H1 (cell line): ENCODE data around the gene BPGM. TPM values are rescaled to one million over a fixed set of nuclear protein-coding genes. Genes with fewer than 3 reads are reported as not detected.

Source experiments
- CTCF ChIA-PET: fragments of 300-600 bp; sonication (Branson Sonifier 250); formaldehyde crosslinking; loops from one replicate; lab custom pipeline; 2021; ENCODE audit not compliant: partially characterized antibody; lab: Charles Lee
- POLR2A ChIA-PET: fragments of 300-600 bp; sonication (Branson Sonifier 250); formaldehyde crosslinking; loops from one replicate; lab custom pipeline; 2021; ENCODE audit warnings: inconsistent platforms; ENCODE audit not compliant: partially characterized antibody; lab: Charles Lee
- DNase-seq, 2 experiments: peaks; one replicate each; pipeline versions ENCODE4 v3.0.0 to v3.0.0-alpha.2; 2010 to 2022; ENCODE audit warnings: low spot score in 2 of 2, low read depth in 1 of 2, mixed read lengths in 1 of 2
- FAIRE-seq: peaks from 2 replicates; lab custom pipeline; 2011; peaks lifted over from hg19 to GRCh38; lab: Jason Lieb, UNC
- H2AFZ ChIP-seq: 2 replicates; pipeline ENCODE4 v1.8.1; 2012; ENCODE audit warnings: low read length, inconsistent platforms
- H2AK5ac ChIP-seq: 2 replicates; pipeline ENCODE4 v1.6.1; 2013; ENCODE audit warnings: low read depth, low read length
- H2BK120ac ChIP-seq: replicated peaks from 2 replicates; pipeline ENCODE3; 2013; ENCODE audit warnings: low read depth, low read length, inconsistent platforms
- H2BK12ac ChIP-seq: 2 replicates; pipeline ENCODE4 v1.6.1; 2013; ENCODE audit warnings: low read depth, low read length
- H2BK15ac ChIP-seq: 2 replicates; pipeline ENCODE4 v1.6.1; 2013; ENCODE audit warnings: low read length
- H2BK20ac ChIP-seq: 2 replicates; pipeline ENCODE4 v1.6.1; 2013; ENCODE audit warnings: low read length
- H2BK5ac ChIP-seq: 2 replicates; pipeline ENCODE4 v1.6.1; 2013; ENCODE audit warnings: low read depth, low read length
- H3K14ac ChIP-seq: 2 replicates; pipeline ENCODE4 v1.6.1; 2013; ENCODE audit warnings: inconsistent platforms; ENCODE audit not compliant: insufficient read length
- H3K18ac ChIP-seq: 2 replicates; pipeline ENCODE4 v1.6.1; 2013; ENCODE audit warnings: low read length; ENCODE audit errors: extremely low read depth
- H3K23ac ChIP-seq: 2 replicates; pipeline ENCODE4 v1.6.1; 2013; ENCODE audit warnings: inconsistent platforms; ENCODE audit not compliant: insufficient read length
- H3K23me2 ChIP-seq: 2 replicates; pipeline ENCODE4 v1.6.1; 2013; ENCODE audit warnings: low read depth, low read length
- H3K27ac ChIP-seq: 2 replicates; pipeline ENCODE4 v1.6.1; 2011; ENCODE audit warnings: low read depth, low read length, inconsistent platforms
- H3K27me3 ChIP-seq, 4 experiments: replicated peaks in 1 of 4; 1 replicate in 1 of 4; 2 replicates in 3 of 4; pipeline versions ENCODE4 v1.6.1 to v1.8.1; 2011 to 2013; ENCODE audit warnings: low read length in 3 of 4, mild to moderate bottlenecking in 3 of 4, inconsistent platforms in 2 of 4, mixed read lengths in 2 of 4, moderate library complexity in 1 of 4; ENCODE audit not compliant: control insufficient read depth in 3 of 4, insufficient read depth in 3 of 4; ENCODE audit errors: extremely low read depth in 1 of 4
- H3K36me3 ChIP-seq, 4 experiments: 2 replicates each; pipeline versions ENCODE4 v1.6.1 to v1.8.1; 2011 to 2013; ENCODE audit warnings: mild to moderate bottlenecking in 4 of 4, low read length in 3 of 4, moderate library complexity in 2 of 4, control low read depth in 1 of 4, inconsistent platforms in 1 of 4; ENCODE audit not compliant: insufficient read depth in 4 of 4, control insufficient read depth in 2 of 4
- H3K4ac ChIP-seq: replicated peaks from 2 replicates; pipeline ENCODE3; 2013; ENCODE audit warnings: low read length, low read depth, mixed read lengths, inconsistent platforms; ENCODE audit not compliant: insufficient read length
- H3K4me1 ChIP-seq, 4 experiments: replicated peaks in 1 of 4; 1 replicate in 1 of 4; 2 replicates in 3 of 4; pipeline versions ENCODE4 v1.6.1 to v1.8.1; 2011 to 2013; ENCODE audit warnings: low read length in 3 of 4, inconsistent platforms in 2 of 4, mixed read lengths in 1 of 4; ENCODE audit not compliant: insufficient read depth in 4 of 4, control insufficient read depth in 3 of 4
- H3K4me2 ChIP-seq, 2 experiments: 2 replicates each; pipeline versions ENCODE4 v1.6.1 to v1.8.1; 2011 to 2013; ENCODE audit warnings: low read depth in 2 of 2, low read length in 2 of 2, control low read depth in 1 of 2, inconsistent platforms in 1 of 2, mild to moderate bottlenecking in 1 of 2; ENCODE audit not compliant: insufficient read depth in 1 of 2
- H3K4me3 ChIP-seq, 4 experiments: fragments of 200-600, 300-600 bp in 1 of 4; sonication (generic), shearing (Covaris generic), sonication (Bioruptor Twin) in 1 of 4; 2 replicates each; pipeline versions ENCODE4 v1.5.1 to v1.8.1; 2011 to 2016; ENCODE audit warnings: low read length in 4 of 4, low read depth in 3 of 4, control low read depth in 2 of 4, inconsistent platforms in 2 of 4, mild to moderate bottlenecking in 2 of 4, mixed read lengths in 1 of 4, moderate library complexity in 1 of 4; ENCODE audit not compliant: insufficient read depth in 2 of 4; ENCODE audit errors: extremely low read depth in 1 of 4
- H3K56ac ChIP-seq: replicated peaks from 2 replicates; pipeline ENCODE3; 2013; ENCODE audit warnings: low read depth, mild to moderate bottlenecking, mixed read lengths, low read length, inconsistent platforms; ENCODE audit not compliant: insufficient read length
- H3K79me1 ChIP-seq: 2 replicates; pipeline ENCODE4 v1.6.1; 2013; ENCODE audit warnings: low read depth, low read length, control low read depth
- H3K79me2 ChIP-seq, 2 experiments: 2 replicates each; pipeline versions ENCODE4 v1.6.1 to v1.8.1; 2012 to 2013; ENCODE audit warnings: low read length in 2 of 2, mild to moderate bottlenecking in 2 of 2, inconsistent platforms in 1 of 2; ENCODE audit not compliant: insufficient read depth in 2 of 2, control insufficient read depth in 1 of 2
- H3K9ac ChIP-seq, 4 experiments: replicated peaks in 1 of 4; 1 replicate in 1 of 4; 2 replicates in 3 of 4; pipeline versions ENCODE4 v1.6.1 to v1.8.1; 2011 to 2013; ENCODE audit warnings: low read depth in 3 of 4, low read length in 3 of 4, control low read depth in 2 of 4, mild to moderate bottlenecking in 2 of 4, moderate library complexity in 2 of 4, inconsistent platforms in 1 of 4; ENCODE audit errors: extremely low read depth in 1 of 4
- H3K9me3 ChIP-seq, 2 experiments: 2 replicates each; pipeline versions ENCODE4 v1.6.1 to v1.8.1; 2012 to 2013; ENCODE audit warnings: mild to moderate bottlenecking in 2 of 2, moderate library complexity in 2 of 2, control low read depth in 1 of 2, inconsistent platforms in 1 of 2, low read depth in 1 of 2, low read length in 1 of 2, mixed read lengths in 1 of 2; ENCODE audit not compliant: insufficient read depth in 2 of 2
- H4K20me1 ChIP-seq, 2 experiments: replicated peaks in 1 of 2; 2 replicates each; pipeline versions ENCODE3 to v1.8.1; 2011 to 2013; ENCODE audit warnings: inconsistent platforms in 2 of 2, low read length in 2 of 2, mild to moderate bottlenecking in 1 of 2; ENCODE audit not compliant: insufficient read depth in 2 of 2, control insufficient read depth in 1 of 2
- H4K5ac ChIP-seq: 2 replicates; pipeline ENCODE4 v1.6.1; 2013; ENCODE audit warnings: low read length, low read depth, mixed read lengths, inconsistent platforms; ENCODE audit not compliant: insufficient read length
- H4K8ac ChIP-seq: 2 replicates; pipeline ENCODE4 v1.8.0; 2013; ENCODE audit warnings: mild to moderate bottlenecking, moderate library complexity, low read length, inconsistent platforms; ENCODE audit not compliant: insufficient read depth; ENCODE audit errors: extremely low read depth
- H4K91ac ChIP-seq: replicated peaks from 2 replicates; pipeline ENCODE3; 2013; ENCODE audit warnings: low read length, mixed read lengths, inconsistent platforms; ENCODE audit not compliant: insufficient read length
- BCL11A ChIP-seq, 2 experiments: IDR thresholded peaks; one replicate each; pipeline ENCODE4 v1.6.1; 2011; ENCODE audit warnings: low read depth in 2 of 2, low read length in 2 of 2, mild to moderate bottlenecking in 2 of 2
- EZH2 ChIP-seq: fragments of 200-600 bp; sonication (generic); IDR thresholded peaks from 2 replicates; pipeline ENCODE4 v1.7.1; 2012; ENCODE audit warnings: low read depth, mild to moderate bottlenecking, moderate library complexity, low read length, inconsistent platforms; ENCODE audit not compliant: severe bottlenecking
- HDAC2 ChIP-seq, 2 experiments: fragments of 300-600 bp in 1 of 2; sonication (generic) in 1 of 2; IDR thresholded peaks; 2 replicates each; pipeline ENCODE4 v1.6.1; 2011 to 2012; ENCODE audit warnings: low read depth in 2 of 2, low read length in 2 of 2, mild to moderate bottlenecking in 2 of 2, moderate library complexity in 2 of 2, borderline replicate concordance in 1 of 2, inconsistent platforms in 1 of 2
- POLR2A ChIP-seq, 2 experiments: IDR thresholded peaks; 1 replicate in 1 of 2; 2 replicates in 1 of 2; pipeline ENCODE4 v1.6.1; 2011; ENCODE audit warnings: low read depth in 2 of 2, low read length in 2 of 2, mild to moderate bottlenecking in 2 of 2; ENCODE audit errors: control extremely low read depth in 1 of 2
- RFX5 ChIP-seq: IDR thresholded peaks from 2 replicates; pipeline ENCODE4 v1.6.1; 2011; ENCODE audit warnings: low read depth, low read length, improper control_type of control experiment, borderline replicate concordance
- RNF2 ChIP-seq: fragments of 200-900, 300-1000 bp; sonication (generic); IDR thresholded peaks from 2 replicates; pipeline ENCODE4 v1.7.1; 2016; ENCODE audit warnings: borderline replicate concordance, low read depth, mild to moderate bottlenecking, antibody characterized with exemption, low read length; ENCODE audit not compliant: poor library complexity, severe bottlenecking; ENCODE audit errors: missing control alignments
- SAP30 ChIP-seq: fragments of 300-600 bp; sonication (generic); IDR thresholded peaks from 2 replicates; pipeline ENCODE4 v1.7.1; 2012; ENCODE audit warnings: low read length, moderate library complexity, mild to moderate bottlenecking, inconsistent platforms; ENCODE audit not compliant: insufficient read depth, insufficient replicate concordance
- SP2 ChIP-seq: IDR thresholded peaks from 2 replicates; pipeline ENCODE4 v1.6.1; 2012; ENCODE audit warnings: mild to moderate bottlenecking, low read length, inconsistent platforms
- SUZ12 ChIP-seq: fragments of 200-600 bp; sonication (generic); IDR thresholded peaks from 2 replicates; pipeline ENCODE4 v1.6.1; 2012; ENCODE audit warnings: mild to moderate bottlenecking, inconsistent platforms, low read length, moderate library complexity, mixed read lengths
- TCF12 ChIP-seq: IDR thresholded peaks from 2 replicates; pipeline ENCODE4 v1.6.1; 2011; ENCODE audit warnings: low read depth, mild to moderate bottlenecking, low read length
- WGBS, 2 experiments: shearing (Covaris generic) in 1 of 2; methylation state at CpG; one replicate each; pipeline versions ENCODE4 v1.1.6 to v1.1.7; 2013 to 2015; ENCODE audit warnings: low lambda C conversion rate in 2 of 2, mixed read lengths in 2 of 2, inconsistent platforms in 1 of 2, low coverage in 1 of 2, missing lambda C conversion rate in 1 of 2; ENCODE audit not compliant: insufficient replicate concordance in 2 of 2, insufficient coverage in 1 of 2, insufficient read length in 1 of 2; ENCODE audit errors: extremely low coverage in 1 of 2, missing lambda C conversion rate in 1 of 2; 5-methylcytosine and 5-hydroxymethylcytosine counted together
- polyA plus RNA-seq, 7 experiments: library from polyadenylated mRNA; depleted of rRNA in 3 of 7; stranded (reverse) in 5 of 7; unstranded in 2 of 7; fragments of >200 nt in 5 of 7; fragments of 200-250 nt in 2 of 7; gene quantifications; 1 replicate in 5 of 7; 2 replicates in 1 of 7; 4 replicates in 1 of 7; pipeline versions ENCODE4 v1.2.1 to v1.2.3, GENCODE V29; 2011 to 2013; ENCODE audit warnings: missing spikeins in 2 of 7, mixed read lengths in 2 of 7
- total RNA-seq: library from RNA; stranded (reverse); fragmentation: NEBNext Ultra II Directional; extraction: Animal tissue kit (Norgen Biotek cat#: 25700); gene quantifications from 2 replicates; pipeline ENCODE4 v1.2.1, GENCODE V29; 2021
- TF ChIP-seq, protein P1 (sequence below): IDR thresholded peaks from 2 replicates; pipeline ENCODE4 v1.6.1; 2011; ENCODE audit warnings: low read depth, mild to moderate bottlenecking, low read length; ENCODE audit not compliant: insufficient read depth

Gene BPGM
- total and polyA plus RNA-seq, 2 of the 8 experiments (the other 6 are each of a cell fraction or from before 2014, with no cell fraction given): 9.7 to 15.3 TPM

DNA sequence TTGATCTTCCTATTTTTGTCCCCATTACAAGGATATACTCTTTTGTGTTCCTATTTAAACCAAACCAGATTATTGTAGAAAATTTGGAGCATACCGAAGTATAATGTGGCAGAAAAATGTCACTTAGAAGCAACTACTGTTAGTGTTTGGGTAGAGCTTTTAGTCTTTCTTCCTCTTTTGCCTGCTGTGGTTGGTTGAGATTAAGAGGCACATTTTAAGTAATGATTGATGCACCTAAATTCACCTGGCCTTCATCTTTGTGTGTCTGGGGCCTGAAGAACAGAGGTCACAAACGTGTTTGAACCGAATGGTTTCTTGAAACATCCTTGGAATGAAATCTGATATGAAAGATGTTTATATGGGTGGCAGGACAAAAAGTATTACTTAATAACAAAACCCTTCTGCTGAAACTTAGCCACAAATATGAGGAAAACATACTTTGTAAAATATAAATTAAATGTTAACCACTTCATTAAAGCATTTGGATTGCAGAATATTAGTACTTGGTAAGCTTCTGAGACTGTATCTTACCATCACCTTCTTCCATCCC, 2.6 kb downstream of the BPGM start:
- Histone ChIP-seq H3K4ac (no peak overlapping the region), H4K5ac (no peak overlapping the region), H3K23me2 (peaks cover 6% of the 10 kb centered on the region; the same call in 1 of the 2 replicates), H3K56ac (no peak overlapping the region), H3K23ac (no peak overlapping the region), H2BK15ac (no peak overlapping the region), H4K8ac (no peak overlapping the region), H3K9ac (no peak overlapping the region), H4K91ac (no peak overlapping the region), H3K14ac (no peak overlapping the region), H3K18ac (no peak overlapping the region), H3K36me3 (no peaks in the 10 kb centered on the region), H3K27ac (no peak overlapping the region), H3K79me2 (peaks cover 0 to 21% of the 10 kb centered on the region in 2 experiments; a peak in 2 of 4 replicates), H3K4me2 (no peak overlapping the region), H3K79me1 (no peaks in the 10 kb centered on the region; the same call in 1 of the 2 replicates), H2BK120ac (no peak overlapping the region), H2BK20ac (no peak overlapping the region), H4K20me1 (peaks cover 0 to 1% of the 10 kb centered on the region in 2 experiments), H2AFZ (no peak overlapping the region), H2BK5ac (no peak overlapping the region), H2AK5ac (no peak overlapping the region), H3K9me3 (no peaks in the 10 kb centered on the region), H3K4me1 (0 out of 7 replicates have a peak, but pooled peaks cover 0 to 3% (median under 1%) of the 10 kb centered on the region in 4 experiments), H3K4me3 (no peak overlapping the region), H2BK12ac (no peak overlapping the region), H3K27me3 (no peaks in the 10 kb centered on the region)
- CTCF ChIA-PET: interaction anchor here (0.7 to 10.2 kb wide), 5 partner anchors 8 to 52 kb away, joined by 3 to 108 read pairs (median 19); no protein-coding TSS in a partner anchor
- POLR2A ChIA-PET: interaction anchor here (1.4 kb wide), 1 partner anchor 8 kb away, joined by 3 read pairs; no protein-coding TSS in a partner anchor
- DNase-seq (no peak), FAIRE-seq (no peak)
- 92% methylated on average over 3 of the region's 3 CpGs; no CpG with 5 or more reads in 1 of the 2 experiments for WGBS, 2 experiments
- TF ChIP-seq POLR2A (IDR thresholded peaks at IDR 0.05; ENCODE audit: control extremely low read depth in 1 of 2, low read depth in 2 of 2, low read length in 2 of 2) (no peak), SP2 (no peak), RNF2 (no peak), EZH2 (no peak), RFX5 (no peak), BCL11A (IDR thresholded peaks at IDR 0.05; ENCODE audit: low read depth in 2 of 2, low read length in 2 of 2) (no peak), SUZ12 (no peak), SAP30 (no peak), TCF12 (no peak), HDAC2 (IDR thresholded peaks at IDR 0.05; ENCODE audit: borderline replicate concordance in 1 of 2, low read depth in 2 of 2, low read length in 2 of 2) (no peak)
- TF ChIP-seq, protein P1, sequence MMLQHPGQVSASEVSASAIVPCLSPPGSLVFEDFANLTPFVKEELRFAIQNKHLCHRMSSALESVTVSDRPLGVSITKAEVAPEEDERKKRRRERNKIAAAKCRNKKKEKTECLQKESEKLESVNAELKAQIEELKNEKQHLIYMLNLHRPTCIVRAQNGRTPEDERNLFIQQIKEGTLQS: no peak
